HEK293 (cell line): ENCODE measurements around the gene EPM2A.
A peak's percentile ranks its signal among the peaks of the same experiment; 100 is the strongest.

Experiments used
- FEZF1 ChIP-seq: fragments of 450-650 bp; formaldehyde crosslinking; IDR thresholded peaks from 2 replicates; pipeline ENCODE4 v1.5.1; 2016; ENCODE audit warnings: missing biosample characterization, missing genetic modification characterization
- HIC1 ChIP-seq: fragments of 450-650 bp; formaldehyde crosslinking; IDR thresholded peaks from 2 replicates; pipeline ENCODE4 v1.5.1; 2016; ENCODE audit warnings: missing biosample characterization, missing genetic modification characterization
- HOXA7 ChIP-seq: sonication (generic); formaldehyde crosslinking; IDR thresholded peaks from 2 replicates; pipeline ENCODE4 v1.8.1; 2022; ENCODE audit warnings: missing genetic modification reagents, borderline replicate concordance
- HOXD13 ChIP-seq: sonication (generic); formaldehyde crosslinking; IDR thresholded peaks from 2 replicates; pipeline ENCODE4 v1.8.0; 2022; ENCODE audit warnings: missing genetic modification reagents, borderline replicate concordance
- INSM2 ChIP-seq: fragments of 450-650 bp; formaldehyde crosslinking; IDR thresholded peaks from 2 replicates; pipeline ENCODE4 v1.5.1; 2016; ENCODE audit warnings: missing biosample characterization, missing genetic modification characterization
- OSR2 ChIP-seq: fragments of 450-650 bp; formaldehyde crosslinking; IDR thresholded peaks from 2 replicates; pipeline ENCODE4 v1.5.1; 2016; ENCODE audit warnings: missing biosample characterization, missing genetic modification characterization
- PRDM6 ChIP-seq: fragments of 450-650 bp; formaldehyde crosslinking; IDR thresholded peaks from 2 replicates; pipeline ENCODE4 v1.5.1; 2017; ENCODE audit warnings: missing biosample characterization, missing genetic modification characterization
- REST ChIP-seq: fragments of 450-650 bp; formaldehyde crosslinking; IDR thresholded peaks from 2 replicates; pipeline ENCODE4 v1.5.1; 2016; ENCODE audit warnings: missing biosample characterization, missing genetic modification characterization
- SALL2 ChIP-seq: fragments of 450-650 bp; formaldehyde crosslinking; IDR thresholded peaks from 2 replicates; pipeline ENCODE4 v1.5.0; 2017; ENCODE audit warnings: missing biosample characterization, mild to moderate bottlenecking, missing genetic modification characterization, borderline replicate concordance
- ZEB2 ChIP-seq: fragments of 450-650 bp; formaldehyde crosslinking; IDR thresholded peaks from 2 replicates; pipeline ENCODE4 v1.5.1; 2016; ENCODE audit warnings: missing biosample characterization, missing genetic modification characterization
- ZNF114 ChIP-seq: fragments of 450-650 bp; formaldehyde crosslinking; IDR thresholded peaks from 2 replicates; pipeline ENCODE4 v1.5.0; 2017; ENCODE audit warnings: missing biosample characterization, missing genetic modification characterization
- ZNF157 ChIP-seq: fragments of 450-650 bp; formaldehyde crosslinking; IDR thresholded peaks from 2 replicates; pipeline ENCODE4 v1.5.1; 2016; ENCODE audit warnings: missing biosample characterization, missing genetic modification characterization
- ZNF23 ChIP-seq: fragments of 450-650 bp; formaldehyde crosslinking; IDR thresholded peaks from 2 replicates; pipeline ENCODE4 v1.5.1; 2016; ENCODE audit warnings: missing biosample characterization, missing genetic modification characterization, borderline replicate concordance
- ZNF280D ChIP-seq: fragments of 450-650 bp; formaldehyde crosslinking; IDR thresholded peaks from 2 replicates; pipeline ENCODE4 v1.5.1; 2016; ENCODE audit warnings: missing biosample characterization, missing genetic modification characterization
- ZNF335 ChIP-seq: fragments of 450-650 bp; formaldehyde crosslinking; conservative IDR thresholded peaks from 2 replicates; pipeline ENCODE4 v1.5.1; 2016; ENCODE audit warnings: missing biosample characterization, missing genetic modification characterization
- ZNF423 ChIP-seq: fragments of 450-650 bp; formaldehyde crosslinking; IDR thresholded peaks from 2 replicates; pipeline ENCODE4 v1.5.1; 2016; ENCODE audit warnings: missing biosample characterization, missing genetic modification characterization
- ZNF501 ChIP-seq: fragments of 450-650 bp; formaldehyde crosslinking; IDR thresholded peaks from 2 replicates; pipeline ENCODE4 v1.5.1; 2016; ENCODE audit warnings: missing biosample characterization, missing genetic modification characterization
- ZNF510 ChIP-seq: fragments of 450-650 bp; formaldehyde crosslinking; IDR thresholded peaks from 2 replicates; pipeline ENCODE4 v1.5.1; 2018; ENCODE audit warnings: mild to moderate bottlenecking, missing genetic modification characterization, missing biosample characterization; ENCODE audit not compliant: insufficient replicate concordance
- ZNF529 ChIP-seq: fragments of 450-650 bp; formaldehyde crosslinking; IDR thresholded peaks from 2 replicates; pipeline ENCODE4 v1.5.1; 2017; ENCODE audit warnings: missing genetic modification characterization, missing biosample characterization; ENCODE audit not compliant: insufficient replicate concordance
- ZNF561 ChIP-seq: fragments of 450-650 bp; IDR thresholded peaks from 2 replicates; pipeline ENCODE4 v1.5.1; 2018; ENCODE audit warnings: missing biosample characterization, missing genetic modification characterization, borderline replicate concordance
- ZNF596 ChIP-seq: fragments of 450-650 bp; IDR thresholded peaks from 2 replicates; pipeline ENCODE4 v1.5.0; 2018; ENCODE audit warnings: missing biosample characterization, mild to moderate bottlenecking, missing genetic modification characterization, moderate library complexity
- ZNF639 ChIP-seq: fragments of 450-650 bp; formaldehyde crosslinking; IDR thresholded peaks from 2 replicates; pipeline ENCODE4 v1.5.1; 2016; ENCODE audit warnings: missing biosample characterization, missing genetic modification characterization
- ZNF660 ChIP-seq: fragments of 450-650 bp; IDR thresholded peaks from 2 replicates; pipeline ENCODE4 v1.5.1; 2018; ENCODE audit warnings: missing biosample characterization, mild to moderate bottlenecking, missing genetic modification characterization
- ZNF843 ChIP-seq: fragments of 450-650 bp; formaldehyde crosslinking; IDR thresholded peaks from 2 replicates; pipeline ENCODE4 v1.5.1; 2016; ENCODE audit warnings: missing biosample characterization, missing genetic modification characterization

The EPM2A gene

GRCh38 chr6:145630598-145630997, 104.7 kb downstream of the EPM2A start (continued):
- TF ChIP-seq ZNF639 (tag by site-specific recombination), result no peak
- TF ChIP-seq SALL2 (tag by site-specific recombination), result no peak
- TF ChIP-seq INSM2 (tag by site-specific recombination), result no peak
- TF ChIP-seq ZNF843, result peak; percentile 81
- TF ChIP-seq OSR2 (tag by site-specific recombination), result 0 out of 2 replicates have a peak, but pooled peaks have one; percentile 19
- TF ChIP-seq ZNF114 (tag by site-specific recombination), result no peak
- peak; percentile 53; the same call in 1 of the 2 replicates for TF ChIP-seq HIC1
- TF ChIP-seq ZNF23, result no peak
- no peak for TF ChIP-seq HOXA7 (CRISPR knock-in tag)
- no peak for TF ChIP-seq ZNF501 (tag by site-specific recombination)
- TF ChIP-seq ZEB2 (tag by site-specific recombination), result no peak
- no peak for TF ChIP-seq REST (tag by site-specific recombination)
- no peak for TF ChIP-seq ZNF596 (tag by site-specific recombination)
- TF ChIP-seq ZNF423 (tag by site-specific recombination), result 0 out of 2 replicates have a peak, but pooled peaks have one; percentile 32
- TF ChIP-seq ZNF335 (tag by site-specific recombination), result no peak
- TF ChIP-seq ZNF529 (tag by site-specific recombination), result no peak
- no peak for TF ChIP-seq ZNF280D
- TF ChIP-seq ZNF561 (tag by site-specific recombination), result no peak
- peak; percentile 89 for TF ChIP-seq FEZF1 (tag by site-specific recombination)
- TF ChIP-seq PRDM6, result 0 out of 2 replicates have a peak, but pooled peaks have one; percentile 13
- TF ChIP-seq HOXD13 (CRISPR knock-in tag), result no peak
- TF ChIP-seq ZNF510 (tag by site-specific recombination), result no peak
- TF ChIP-seq ZNF660 (tag by site-specific recombination), result no peak
- no peak for TF ChIP-seq ZNF157
